ENCODE results near the gene MS4A15.

MS4A15 gene

GRCh38 chr11:60780774-60781173 lies 24.1 kb downstream of the MS4A15 start:
- DNase-seq, result no peak

GRCh38 chr11:60781286-60781980 lies 24.8 kb downstream of the MS4A15 start:
- no peak for DNase-seq

DNA sequence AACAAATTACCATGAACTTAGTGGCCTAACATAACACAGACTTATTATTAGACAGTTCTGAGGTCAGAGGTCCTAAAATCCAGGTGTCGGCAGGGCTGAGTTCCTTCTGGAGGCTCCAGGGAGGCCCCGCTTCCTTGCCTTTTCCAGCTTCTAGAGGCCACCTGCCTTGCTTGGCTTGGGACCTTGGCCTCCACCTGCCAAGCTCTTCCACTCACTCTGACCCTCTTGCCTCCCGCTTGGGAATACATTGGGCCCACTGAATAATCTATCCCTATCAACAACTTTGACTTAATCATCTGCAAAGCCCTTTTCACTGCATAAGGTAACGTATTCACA lies 25.3 kb downstream of the MS4A15 start:
- DNase-seq, result no peak

- no peak for DNase-seq
These were observed 25.9 kb downstream of the MS4A15 start for GRCh38 chr11:60782393-60783140.

DNA sequence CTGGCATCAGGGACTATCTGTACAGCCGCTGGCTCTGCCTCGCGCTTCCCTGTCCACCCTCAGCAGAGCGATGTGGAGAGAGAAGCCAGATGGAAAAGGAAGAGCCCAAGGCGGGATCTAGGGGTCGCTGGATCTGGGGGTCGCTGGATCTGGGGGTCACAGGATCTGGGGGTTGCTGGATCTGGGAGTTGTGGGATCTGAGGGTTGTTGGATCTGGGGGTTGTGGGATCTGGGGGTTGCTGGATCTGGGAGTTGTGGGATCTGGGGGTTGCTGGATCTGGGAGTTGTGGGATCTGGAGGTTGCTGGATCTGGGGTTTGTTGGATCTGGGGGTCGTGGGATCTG lies 26.4 kb downstream of the MS4A15 start:
- no peak for DNase-seq

- no peak for DNase-seq
These were observed 27.2 kb downstream of the MS4A15 start for GRCh38 chr11:60783911-60784310.

GRCh38 chr11:60785136-60785535 lies 28.5 kb downstream of the MS4A15 start, which contains the start of gene MS4A10:
Gene MS4A10 (plus strand): TSS chr11:60785333. CDS start chr11:60790336, 5,003 bp downstream.
- no peak for DNase-seq

- DNase-seq, result no peak
These were observed 29.2 kb downstream of the MS4A15 start for GRCh38 chr11:60785806-60786361.

- no peak for DNase-seq
These were observed 30.3 kb downstream of the MS4A15 start for GRCh38 chr11:60786811-60787567.

- no peak for DNase-seq
These were observed 31.9 kb downstream of the MS4A15 start for GRCh38 chr11:60788401-60789125.

DNA sequence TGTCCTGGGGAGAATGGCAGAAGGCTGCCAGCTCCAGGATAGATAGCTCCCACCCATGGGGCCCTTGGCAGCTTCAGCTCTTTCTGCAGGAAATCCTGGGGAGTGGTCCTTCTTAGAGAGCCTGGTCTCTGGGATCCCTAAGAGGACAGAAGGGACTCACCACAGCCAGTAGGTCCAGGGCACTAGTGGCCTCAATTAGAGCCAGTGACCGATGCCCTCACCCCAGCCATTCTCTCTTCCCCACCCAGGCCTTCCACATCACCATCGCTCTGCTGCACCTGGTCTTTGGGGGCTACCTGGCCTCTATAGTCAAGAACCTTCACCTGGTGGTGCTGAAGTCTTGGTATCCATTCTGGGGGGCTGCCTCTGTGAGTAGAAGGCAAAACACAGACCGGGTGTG lies 34.1 kb downstream of the MS4A15 start:
- no peak for DNase-seq

GRCh38 chr11:60791153-60791933 lies 34.7 kb downstream of the MS4A15 start:
- no peak for DNase-seq

- no peak for DNase-seq
These were observed 35.9 kb downstream of the MS4A15 start for GRCh38 chr11:60792521-60792920.

- no peak for DNase-seq
These were observed 38.6 kb downstream of the MS4A15 start for GRCh38 chr11:60795291-60795690.

- no peak for DNase-seq
These were observed 41.4 kb downstream of the MS4A15 start for GRCh38 chr11:60797846-60798630.

DNA sequence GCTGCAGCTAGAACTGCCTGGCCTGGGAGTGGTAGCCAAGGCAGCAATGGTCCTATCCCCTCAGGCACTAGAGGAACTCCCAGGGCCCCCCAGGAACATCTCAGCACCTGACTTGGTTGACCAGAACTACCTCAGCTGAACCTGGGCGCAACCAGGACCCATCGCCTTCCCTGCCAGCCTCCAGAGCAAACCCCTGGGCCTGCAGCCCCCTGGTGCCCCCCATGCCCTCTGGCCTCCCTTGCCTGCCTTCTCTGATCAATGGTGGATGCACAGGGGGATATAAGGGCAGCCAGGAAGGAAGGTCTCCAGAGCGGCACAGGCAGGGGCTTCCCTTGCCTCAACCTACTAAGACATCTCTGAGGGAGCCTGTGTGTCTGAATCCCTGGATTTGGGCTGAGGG lies 42.0 kb downstream of the MS4A15 start:
- no peak for DNase-seq

DNA sequence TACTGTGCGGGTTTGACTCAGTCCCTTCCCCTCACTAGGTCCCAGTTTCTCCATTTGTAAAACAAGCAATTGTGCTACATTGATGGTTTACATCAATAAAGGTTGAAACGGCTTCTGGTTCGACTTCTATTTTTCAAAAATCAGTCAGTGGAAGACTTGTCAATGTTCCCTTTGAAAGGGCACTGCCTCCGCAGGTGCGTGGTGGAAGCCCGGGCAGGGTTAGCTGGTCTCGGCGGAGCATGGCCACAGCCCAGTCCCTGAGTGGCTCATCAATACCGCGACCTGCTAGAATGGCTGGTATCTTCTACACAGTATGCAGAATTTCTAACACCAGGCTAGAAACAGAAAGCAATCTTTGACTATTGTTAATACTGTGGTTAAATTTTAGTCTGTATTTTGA lies 44.5 kb downstream of the MS4A15 start:
- DNase-seq, result no peak

GRCh38 chr11:60803273-60803936 lies 46.7 kb downstream of the MS4A15 start:
- no peak for DNase-seq

DNA sequence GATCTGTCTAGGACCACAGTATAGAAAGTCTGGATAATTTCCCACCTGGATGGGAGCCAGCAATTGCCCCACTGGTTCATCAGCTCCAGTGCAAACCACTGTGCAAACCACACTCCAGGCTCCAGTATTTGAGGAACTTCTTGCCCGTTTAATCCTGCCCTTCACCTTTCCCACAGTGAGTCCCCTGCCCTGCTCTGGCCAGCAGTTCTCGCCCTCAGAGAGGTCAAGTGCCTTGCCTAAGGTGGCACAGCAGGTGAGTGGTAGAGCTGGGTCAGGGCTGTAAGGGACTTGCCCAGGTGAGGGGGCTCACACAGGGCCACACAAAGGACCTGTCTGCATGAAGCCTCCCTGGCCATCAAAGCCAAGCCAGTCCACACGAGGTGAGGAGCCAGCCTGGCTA lies 52.6 kb downstream of the MS4A15 start:
- DNase-seq, result no peak

GRCh38 chr11:60809691-60810090 lies 53.0 kb downstream of the MS4A15 start:
- DNase-seq, result no peak

DNA sequence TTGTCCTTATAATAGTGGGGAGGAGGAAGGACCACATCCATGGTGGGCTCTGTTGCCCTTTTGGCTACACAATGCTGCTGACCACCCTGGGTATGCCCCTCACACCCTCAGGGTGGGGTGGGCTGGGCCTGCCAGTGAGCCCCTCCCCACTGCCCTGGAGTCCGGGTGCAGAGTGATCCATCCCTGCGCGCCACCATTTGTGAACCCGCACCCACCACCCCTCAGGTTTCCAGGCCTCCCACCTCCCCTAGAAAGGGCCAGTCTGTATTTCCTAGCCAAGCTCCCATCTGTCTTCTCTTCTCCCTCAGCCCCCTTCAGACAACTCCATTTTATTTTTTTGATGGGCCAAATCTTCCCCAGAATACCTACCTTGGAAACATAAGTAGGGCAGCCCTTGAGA lies 53.5 kb downstream of the MS4A15 start:
- no peak for DNase-seq
